Endothelial cell (in vitro differentiated cells): ENCODE data around the gene SLC44A5. TPM values are rescaled to one million over a fixed set of nuclear protein-coding genes. Genes with fewer than 3 reads are reported as not detected.
"Not testable (repeated sequence)": the region's sequence is repeated elsewhere in the genome, so short reads cannot be mapped to it uniquely, and the experiment has no call there.

Experiments
- DNase-seq: peaks from one replicate; pipeline ENCODE4 v3.0.0; 2021; ENCODE audit warnings: low spot score
- H3K27ac Mint-ChIP-seq: one replicate; pipeline ENCODE4 v1.8.0; 2021; ENCODE audit warnings: mixed read lengths, inconsistent platforms; ENCODE audit not compliant: unreplicated experiment
- H3K27me3 Mint-ChIP-seq: one replicate; pipeline ENCODE4 v1.8.0; 2021; ENCODE audit warnings: mild to moderate bottlenecking, moderate library complexity, mixed read lengths, inconsistent platforms; ENCODE audit not compliant: unreplicated experiment
- H3K36me3 Mint-ChIP-seq: one replicate; pipeline ENCODE4 v1.8.0; 2021; ENCODE audit warnings: mild to moderate bottlenecking, low read depth, mixed read lengths, inconsistent platforms; ENCODE audit not compliant: unreplicated experiment
- H3K4me1 Mint-ChIP-seq: one replicate; pipeline ENCODE4 v1.8.0; 2021; ENCODE audit warnings: mild to moderate bottlenecking, mixed read lengths, inconsistent platforms; ENCODE audit not compliant: unreplicated experiment
- H3K4me3 Mint-ChIP-seq: one replicate; pipeline ENCODE4 v1.8.0; 2021; ENCODE audit warnings: mild to moderate bottlenecking, mixed read lengths, inconsistent platforms; ENCODE audit not compliant: unreplicated experiment
- H3K9me3 Mint-ChIP-seq: one replicate; pipeline ENCODE4 v1.8.0; 2021; ENCODE audit warnings: mixed read lengths, inconsistent platforms; ENCODE audit not compliant: unreplicated experiment
- total RNA-seq: library from RNA; stranded (reverse); fragmentation: NEBNext Ultra II Directional; extraction: Animal tissue kit (Norgen Biotek cat#: 25700); gene quantifications from one replicate; pipeline ENCODE4 v1.2.1, GENCODE V29; 2021; ENCODE audit not compliant: unreplicated experiment
- TF ChIP-seq, protein P1 (sequence below): fragments of 200-600 bp; sonication (generic); IDR thresholded peaks from one replicate; pipeline ENCODE4 v1.5.0; 2021; ENCODE audit warnings: antibody characterized with exemption; ENCODE audit not compliant: unreplicated experiment

The SLC44A5 gene
- total RNA-seq, 1 donor from 2014 or later, result 3.4 TPM

GRCh38 chr1:75613916-75614315 lies 3.0 kb upstream of the SLC44A5 start:
- H3K4me1 Mint-ChIP-seq, result peaks cover 17% of the 10 kb centered on the region
- peaks cover 14% of the 10 kb centered on the region for H3K27me3 Mint-ChIP-seq

DNA sequence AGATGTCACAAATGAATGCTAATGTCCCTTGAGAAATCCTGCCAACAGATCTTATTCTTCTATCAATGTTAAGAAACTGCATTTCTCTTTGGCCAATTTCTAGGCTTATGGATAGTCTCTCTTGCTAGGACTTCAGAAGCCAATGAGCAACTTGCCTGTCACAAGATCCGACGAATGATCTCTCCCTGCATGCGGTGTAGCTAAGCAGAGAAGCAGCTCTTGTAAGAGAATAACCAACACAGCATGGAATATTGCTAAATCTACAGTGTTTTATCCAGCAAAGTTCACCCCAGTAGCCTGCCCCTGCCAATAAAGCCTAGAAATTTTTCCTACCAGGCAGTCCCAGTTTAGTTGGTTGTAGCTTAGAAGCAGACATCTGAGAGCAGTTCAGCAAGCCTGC lies 2.1 kb upstream of the SLC44A5 start:
- Mint-ChIP-seq H3K36me3 (peaks cover 4% of the 10 kb centered on the region), H3K4me1 (peaks cover 17% of the 10 kb centered on the region), H3K4me3 (no peak overlapping the region), H3K27ac (no peak overlapping the region), H3K9me3 (no peaks in the 10 kb centered on the region), H3K27me3 (peaks cover 14% of the 10 kb centered on the region)
- no peak for DNase-seq
- TF ChIP-seq, protein P1, sequence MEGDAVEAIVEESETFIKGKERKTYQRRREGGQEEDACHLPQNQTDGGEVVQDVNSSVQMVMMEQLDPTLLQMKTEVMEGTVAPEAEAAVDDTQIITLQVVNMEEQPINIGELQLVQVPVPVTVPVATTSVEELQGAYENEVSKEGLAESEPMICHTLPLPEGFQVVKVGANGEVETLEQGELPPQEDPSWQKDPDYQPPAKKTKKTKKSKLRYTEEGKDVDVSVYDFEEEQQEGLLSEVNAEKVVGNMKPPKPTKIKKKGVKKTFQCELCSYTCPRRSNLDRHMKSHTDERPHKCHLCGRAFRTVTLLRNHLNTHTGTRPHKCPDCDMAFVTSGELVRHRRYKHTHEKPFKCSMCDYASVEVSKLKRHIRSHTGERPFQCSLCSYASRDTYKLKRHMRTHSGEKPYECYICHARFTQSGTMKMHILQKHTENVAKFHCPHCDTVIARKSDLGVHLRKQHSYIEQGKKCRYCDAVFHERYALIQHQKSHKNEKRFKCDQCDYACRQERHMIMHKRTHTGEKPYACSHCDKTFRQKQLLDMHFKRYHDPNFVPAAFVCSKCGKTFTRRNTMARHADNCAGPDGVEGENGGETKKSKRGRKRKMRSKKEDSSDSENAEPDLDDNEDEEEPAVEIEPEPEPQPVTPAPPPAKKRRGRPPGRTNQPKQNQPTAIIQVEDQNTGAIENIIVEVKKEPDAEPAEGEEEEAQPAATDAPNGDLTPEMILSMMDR, result no peak

More at GRCh38 chr1:75613916-75614315, 3.0 kb upstream of the SLC44A5 start:
- TF ChIP-seq, protein P1, result no peak
- Mint-ChIP-seq H3K9me3 (no peaks in the 10 kb centered on the region), H3K4me3 (no peak overlapping the region), H3K27ac (no peak overlapping the region), H3K36me3 (peaks cover 4% of the 10 kb centered on the region)
- DNase-seq, result no peak

GRCh38 chr1:75602486-75602885 lies 8.4 kb downstream of the SLC44A5 start:
- peaks cover 2% of the 10 kb centered on the region for H3K27me3 Mint-ChIP-seq
- no peak for DNase-seq
- H3K36me3 Mint-ChIP-seq, result no peaks in the 10 kb centered on the region
- no peak overlapping the region for H3K27ac Mint-ChIP-seq
- TF ChIP-seq, protein P1, result no peak
- no peaks in the 10 kb centered on the region for H3K4me1 Mint-ChIP-seq
- no peak overlapping the region for H3K4me3 Mint-ChIP-seq
- no peaks in the 10 kb centered on the region for H3K9me3 Mint-ChIP-seq

DNA sequence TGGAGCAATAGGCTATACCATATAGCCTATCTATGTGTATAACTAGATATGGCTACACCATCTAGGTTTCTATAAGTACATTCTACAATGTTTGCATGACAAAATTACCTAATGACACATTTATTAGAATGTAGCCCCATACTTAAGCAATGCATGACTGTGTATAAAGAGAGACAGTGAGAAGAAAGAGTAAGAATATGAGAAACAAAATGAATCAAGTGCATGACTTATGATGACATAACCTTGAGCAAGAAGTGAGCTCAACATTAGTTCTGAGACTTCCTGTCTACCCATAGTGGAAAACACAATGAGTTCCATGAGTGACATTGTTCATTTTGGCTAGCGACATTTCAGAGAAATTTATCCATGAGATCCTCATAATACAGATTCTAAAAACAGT lies 10.1 kb downstream of the SLC44A5 start:
- no peaks in the 10 kb centered on the region for H3K9me3 Mint-ChIP-seq
- H3K4me3 Mint-ChIP-seq, result no peak overlapping the region
- H3K36me3 Mint-ChIP-seq, result no peaks in the 10 kb centered on the region
- H3K27ac Mint-ChIP-seq, result no peak overlapping the region
- TF ChIP-seq, protein P1, result no peak
- no peaks in the 10 kb centered on the region for H3K4me1 Mint-ChIP-seq
- no peaks in the 10 kb centered on the region for H3K27me3 Mint-ChIP-seq
- no peak for DNase-seq

DNA sequence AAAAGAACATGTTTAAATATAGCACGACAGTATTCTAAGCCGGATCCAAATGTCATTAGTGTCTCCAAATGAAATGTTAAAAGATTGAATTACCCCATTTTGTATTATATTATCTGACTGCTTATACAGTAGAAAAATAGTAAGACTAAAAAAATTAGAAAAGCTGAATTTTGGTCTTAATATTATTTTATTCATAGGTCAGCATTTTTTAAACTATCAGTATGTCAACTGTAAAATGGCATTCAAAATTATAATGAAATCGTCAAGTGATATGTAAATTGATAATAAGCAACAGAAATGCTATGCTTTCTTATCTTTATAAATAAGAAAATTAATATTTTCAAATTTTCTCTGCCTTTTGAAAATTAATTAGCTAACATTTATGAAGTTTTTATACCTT lies 16.6 kb downstream of the SLC44A5 start:
- Mint-ChIP-seq H3K27me3 (no peaks in the 10 kb centered on the region), H3K4me1 (no peaks in the 10 kb centered on the region), H3K4me3 (no peak overlapping the region), H3K27ac (no peak overlapping the region), H3K9me3 (no peaks in the 10 kb centered on the region), H3K36me3 (no peaks in the 10 kb centered on the region)
- TF ChIP-seq, protein P1, result no peak
- DNase-seq, result no peak

DNA sequence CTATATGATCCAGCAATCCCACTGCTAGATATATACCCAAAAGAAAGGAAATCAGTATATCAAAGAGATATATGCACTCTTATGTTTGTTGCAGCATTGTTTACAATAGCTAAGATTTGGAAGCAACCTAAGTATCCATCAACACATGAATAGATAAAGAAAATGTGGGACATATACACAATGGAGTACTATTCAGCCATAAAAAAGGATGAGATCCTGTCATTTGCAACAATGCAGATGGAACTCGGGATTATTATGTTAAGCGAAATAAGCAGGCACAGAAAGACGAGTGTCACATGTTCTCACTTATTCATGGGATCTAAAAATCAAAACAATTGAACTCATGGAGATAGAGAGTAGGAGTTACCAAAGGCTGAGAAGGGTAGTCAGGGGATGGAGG lies 17.5 kb downstream of the SLC44A5 start:
- H3K27me3 Mint-ChIP-seq, H3K27ac Mint-ChIP-seq, H3K9me3 Mint-ChIP-seq, H3K4me1 Mint-ChIP-seq, H3K4me3 Mint-ChIP-seq, H3K36me3 Mint-ChIP-seq, DNase-seq: not testable (repeated sequence)
